ENCODE data around the gene LMBR1L. TPM values are rescaled to one million over a fixed set of nuclear protein-coding genes. Genes with fewer than 3 reads are reported as not detected.

Gene LMBR1L
- total RNA-seq, 2 experiments from 2014 or later = 35.8 to 37.8 TPM

DNA sequence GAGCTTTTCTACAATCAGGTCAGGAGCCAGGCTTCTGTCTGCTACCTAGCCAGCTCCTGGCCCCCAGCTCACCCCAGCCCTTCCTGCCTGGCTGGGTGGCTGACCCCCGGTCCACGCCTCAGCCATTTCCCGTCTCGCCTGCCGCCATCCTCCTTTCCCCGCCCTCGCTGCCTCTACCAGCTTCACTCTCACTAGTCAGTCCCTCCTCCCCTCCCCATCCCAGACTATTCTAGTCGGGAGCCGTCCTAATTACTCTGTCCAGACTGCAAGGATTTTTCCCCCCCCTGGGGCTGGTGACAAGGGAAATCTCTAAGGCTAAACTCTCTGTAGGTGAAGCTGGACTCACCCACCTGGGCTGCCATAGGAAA is 16.9 kb downstream of the LMBR1L start:
- ChIA-PET POLR2A (interaction anchor here (0.7 to 4.8 kb wide), 3 partner anchors 17 to 170 kb away, joined by 3 to 36 read pairs (median 9); partner anchors contain the start of genes LMBR1L and TUBA1B), CTCF (interaction anchor here (0.7 to 12.1 kb wide), 13 partner anchors 9 to 249 kb away, joined by 3 to 242 read pairs (median 5); partner anchors contain the start of genes KMT2D, RHEBL1 and TUBA1B)
- Mint-ChIP-seq H3K4me3 (peak overlapping the region; percentile 25), H3K4me1 (ENCODE audit: low read depth) (peaks cover 49% of the 10 kb centered on the region), H3K36me3 (ENCODE audit: low read depth) (peaks cover 12% of the 10 kb centered on the region), H3K9me3 (ENCODE audit: insufficient read depth) (no peaks in the 10 kb centered on the region), H3K27me3 (ENCODE audit: low read depth) (peaks cover 54% of the 10 kb centered on the region), H3K27ac (no peak overlapping the region)
- DNase-seq (no peak), ATAC-seq (no peak)

DNA sequence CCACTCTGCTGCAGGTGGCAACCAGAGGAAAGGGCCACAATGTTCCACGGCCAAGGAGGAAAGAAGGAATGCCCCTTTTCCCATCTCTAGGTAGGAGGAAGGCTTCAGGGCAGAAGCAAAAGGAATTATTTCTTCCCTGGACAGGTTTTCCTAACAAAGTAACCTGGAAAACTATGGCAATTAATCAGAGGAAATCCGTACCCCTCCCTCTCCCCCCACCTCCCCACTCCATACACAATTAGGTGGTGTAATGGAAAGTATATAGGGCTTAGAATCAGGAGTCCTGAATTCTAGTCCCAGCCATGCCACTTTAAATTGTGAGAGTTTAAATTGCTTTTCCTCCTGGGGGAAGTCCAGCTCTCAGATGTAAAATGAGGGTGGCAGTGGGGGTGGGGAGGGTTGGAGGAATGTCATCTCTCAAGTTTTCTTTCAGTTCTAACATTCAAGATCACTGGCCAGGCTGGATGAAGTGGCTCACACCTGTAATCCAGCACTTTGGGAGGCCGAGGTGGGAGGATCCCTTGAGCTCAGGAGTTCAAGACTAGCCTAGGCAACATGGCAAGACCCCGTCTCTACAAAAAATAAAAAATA is 17.7 kb downstream of the LMBR1L start:
- H3K9me3 Mint-ChIP-seq (ENCODE audit: insufficient read depth) = no peaks in the 10 kb centered on the region
- ATAC-seq (no peak), DNase-seq (no peak)
- H3K27ac Mint-ChIP-seq = no peak overlapping the region
- H3K4me3 Mint-ChIP-seq = no peak overlapping the region
- ChIA-PET CTCF (interaction anchor here (0.5 to 12.1 kb wide), 17 partner anchors 8 to 114 kb away, joined by 3 to 242 read pairs (median 6); partner anchors contain the start of genes RHEBL1 and TUBA1B), POLR2A (interaction anchor here (1.3 to 4.8 kb wide), 2 partner anchors 34 to 38 kb away, joined by 4 to 36 read pairs; partner anchors contain the start of gene TUBA1B)
- H3K4me1 Mint-ChIP-seq (ENCODE audit: low read depth) = peaks cover 58% of the 10 kb centered on the region
- peaks cover 10% of the 10 kb centered on the region for H3K36me3 Mint-ChIP-seq (ENCODE audit: low read depth)
- H3K27me3 Mint-ChIP-seq (ENCODE audit: low read depth) = peaks cover 59% of the 10 kb centered on the region

DNA sequence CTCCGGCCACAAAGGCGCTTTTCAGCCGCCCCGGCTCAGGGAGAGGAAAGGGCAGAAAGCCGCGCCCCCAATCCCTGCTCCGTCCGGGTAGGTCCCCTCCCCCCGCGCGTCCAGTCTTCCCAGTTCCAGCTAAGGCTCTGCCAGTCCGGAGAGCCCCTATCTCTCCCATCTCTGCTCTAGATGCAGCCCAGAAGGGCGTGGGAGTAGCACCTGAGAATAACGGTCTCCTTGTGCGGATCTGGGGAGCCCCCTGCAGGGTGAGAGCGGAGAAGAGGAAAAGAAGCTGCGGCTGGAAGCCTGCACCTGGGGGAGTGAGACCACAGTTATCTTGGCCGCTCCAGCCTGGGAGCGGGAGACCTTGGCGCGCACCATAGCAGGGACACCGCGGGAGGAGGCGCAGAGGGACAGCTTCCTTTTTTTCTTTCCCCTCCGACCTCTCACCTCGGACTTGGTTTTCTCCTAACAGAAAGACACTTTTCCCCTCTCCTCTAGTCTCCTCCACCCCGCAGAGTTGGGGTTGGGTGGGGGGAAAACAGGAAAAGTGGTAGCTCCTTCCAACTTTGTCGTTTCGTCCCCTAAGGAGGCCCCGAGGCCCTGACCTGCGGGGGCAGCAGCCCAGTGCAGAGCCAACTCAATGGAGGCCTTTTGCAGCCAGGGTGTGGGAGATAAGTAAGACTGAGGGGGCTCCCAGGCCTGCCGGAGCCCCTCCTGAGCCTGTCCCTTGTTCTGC is 18.4 kb downstream of the LMBR1L start:
- Mint-ChIP-seq H3K36me3 (ENCODE audit: low read depth) (peaks cover 10% of the 10 kb centered on the region), H3K27me3 (ENCODE audit: low read depth) (peaks cover 59% of the 10 kb centered on the region), H3K4me1 (ENCODE audit: low read depth) (peaks cover 64% of the 10 kb centered on the region), H3K9me3 (ENCODE audit: insufficient read depth) (no peaks in the 10 kb centered on the region), H3K4me3 (peak overlapping the region; percentile 46), H3K27ac (no peak overlapping the region)
- peak; percentile 65 for DNase-seq
- peak; percentile 45 for ATAC-seq
- POLR2A ChIA-PET = interaction anchor here (0.6 to 4.8 kb wide), 7 partner anchors 10 to 39 kb away, joined by 3 to 36 read pairs (median 5); partner anchors contain the start of genes RHEBL1 and TUBA1B
- CTCF ChIA-PET = interaction anchor here (0.5 to 12.1 kb wide), 15 partner anchors 9 to 114 kb away, joined by 3 to 242 read pairs (median 7); partner anchors contain the start of genes RHEBL1 and TUBA1B

DNA sequence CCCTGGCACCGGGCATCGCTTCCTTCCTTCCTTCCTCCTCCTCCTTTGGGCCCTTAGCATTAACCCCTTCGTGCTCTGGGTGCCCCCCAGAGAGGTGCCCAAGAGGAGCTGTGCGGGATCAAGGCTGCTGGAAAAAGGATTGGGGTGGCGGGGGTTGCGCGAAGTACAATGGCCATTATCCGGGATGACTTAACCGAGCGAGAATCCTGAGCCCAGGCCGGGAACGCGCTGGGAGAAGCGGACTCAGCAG is 18.9 kb downstream of the LMBR1L start:
- H3K4me3 Mint-ChIP-seq = peak overlapping the region; percentile 46
- no peaks in the 10 kb centered on the region for H3K9me3 Mint-ChIP-seq (ENCODE audit: insufficient read depth)
- CTCF ChIA-PET = interaction anchor here (1.0 to 12.1 kb wide), 14 partner anchors 9 to 94 kb away, joined by 3 to 242 read pairs (median 8); partner anchors contain the start of genes RHEBL1 and TUBA1B
- H3K4me1 Mint-ChIP-seq (ENCODE audit: low read depth) = peaks cover 69% of the 10 kb centered on the region
- peaks cover 59% of the 10 kb centered on the region for H3K27me3 Mint-ChIP-seq (ENCODE audit: low read depth)
- H3K27ac Mint-ChIP-seq = no peak overlapping the region
- ATAC-seq (no peak), DNase-seq (no peak)
- H3K36me3 Mint-ChIP-seq (ENCODE audit: low read depth) = peaks cover 10% of the 10 kb centered on the region
- POLR2A ChIA-PET = interaction anchor here (1.0 to 4.8 kb wide), 6 partner anchors 11 to 39 kb away, joined by 3 to 36 read pairs (median 4); partner anchors contain the start of genes RHEBL1 and TUBA1B

DNA sequence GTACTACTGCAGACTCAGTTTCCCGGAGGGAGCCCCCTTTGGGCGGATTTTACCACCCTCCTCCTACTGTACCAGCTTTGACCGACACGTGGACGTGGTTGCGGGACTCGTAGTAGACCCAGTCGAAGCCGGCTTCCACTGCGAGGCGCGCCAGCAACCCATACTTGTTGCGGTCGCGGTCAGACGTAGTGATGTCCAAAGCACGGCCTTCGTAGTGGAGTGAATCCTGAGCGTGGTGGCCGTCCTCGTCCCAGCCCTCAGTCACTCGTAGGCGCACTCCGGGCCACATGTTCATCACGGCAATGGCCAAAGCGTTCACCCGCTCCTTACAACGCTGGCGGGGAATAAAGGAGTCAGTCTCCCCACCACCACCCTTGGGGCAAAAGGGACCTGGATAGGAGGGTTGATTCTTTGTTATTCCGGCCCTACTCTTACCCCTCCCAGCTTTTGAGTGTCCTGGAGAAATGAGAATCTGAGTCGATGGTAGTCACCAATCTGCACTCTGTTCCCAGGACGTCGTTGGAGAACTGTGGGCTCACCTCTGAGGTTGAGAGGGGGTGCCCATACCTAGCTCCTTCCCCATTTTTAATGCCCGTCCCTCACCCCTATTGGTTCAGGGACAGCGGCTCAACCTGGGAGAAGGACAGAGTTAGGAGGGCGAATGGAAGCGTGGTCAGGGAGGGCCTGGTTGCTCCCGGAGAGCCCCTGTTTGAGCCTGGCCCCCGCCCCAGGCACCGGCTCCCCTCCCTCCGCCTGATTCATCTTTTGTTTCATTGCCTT is 19.4 kb downstream of the LMBR1L start:
- CTCF ChIA-PET = interaction anchor here (1.2 to 12.1 kb wide), 13 partner anchors 10 to 94 kb away, joined by 3 to 242 read pairs (median 8); partner anchors contain the start of genes RHEBL1 and TUBA1B
- POLR2A ChIA-PET = interaction anchor here (1.0 to 4.8 kb wide), 5 partner anchors 11 to 40 kb away, joined by 3 to 36 read pairs (median 5); partner anchors contain the start of genes RHEBL1 and TUBA1B
- Mint-ChIP-seq H3K27me3 (ENCODE audit: low read depth) (peaks cover 59% of the 10 kb centered on the region), H3K27ac (peak overlapping the region; percentile 34), H3K9me3 (ENCODE audit: insufficient read depth) (no peaks in the 10 kb centered on the region), H3K36me3 (ENCODE audit: low read depth) (peaks cover 7% of the 10 kb centered on the region), H3K4me1 (ENCODE audit: low read depth) (peaks cover 74% of the 10 kb centered on the region), H3K4me3 (peak overlapping the region; percentile 67)
- DNase-seq (no peak), ATAC-seq (no peak)

DNA sequence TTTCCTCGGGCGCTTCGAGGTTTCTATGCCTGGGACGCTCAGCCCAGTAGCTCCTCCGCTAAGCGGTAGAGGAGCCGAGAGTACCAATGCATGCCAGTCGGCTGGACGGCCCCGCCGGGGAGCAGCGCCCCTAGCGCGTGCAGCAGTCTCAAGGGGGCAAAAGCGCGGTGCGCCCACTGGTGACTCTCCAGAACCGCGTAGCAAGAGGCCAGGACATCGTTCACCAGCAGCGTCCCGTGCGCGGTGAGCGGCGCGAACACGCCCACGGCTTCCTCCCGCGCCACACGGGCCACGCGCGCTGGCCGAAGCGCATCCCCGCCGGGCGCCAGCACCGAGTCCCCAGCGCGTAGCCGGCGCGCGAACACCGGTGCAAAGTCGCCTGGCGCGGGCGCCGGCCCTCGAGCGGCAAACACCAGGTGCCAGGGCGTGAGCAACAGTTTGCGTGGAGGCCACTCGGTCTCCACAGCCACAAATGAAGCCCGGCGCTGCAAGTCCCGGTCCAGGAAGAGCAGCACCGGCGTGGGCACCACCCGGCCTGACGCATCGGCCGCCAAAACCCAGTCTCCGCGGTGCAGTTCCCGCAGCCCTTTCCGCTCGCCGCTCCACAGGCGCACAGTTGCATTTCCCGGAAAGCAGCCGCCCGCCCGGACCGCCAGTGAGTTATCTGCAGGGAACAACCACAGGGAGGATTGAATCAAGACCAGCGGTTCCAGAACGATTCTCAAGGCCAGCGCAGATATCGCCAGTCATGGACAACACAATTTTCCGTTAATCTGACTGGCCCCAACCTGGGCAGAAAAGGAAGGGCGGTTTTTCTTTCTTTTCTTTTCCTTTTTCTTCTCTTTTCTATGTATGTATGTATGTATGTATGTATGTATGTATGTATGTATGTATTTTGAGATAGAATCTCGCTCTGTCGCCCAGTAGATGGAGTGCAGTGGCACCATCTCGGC is 20.6 kb downstream of the LMBR1L start:
- DNase-seq (peak; percentile 53), ATAC-seq (peak; percentile 50)
- peaks cover 3% of the 10 kb centered on the region for H3K36me3 Mint-ChIP-seq (ENCODE audit: low read depth)
- no peaks in the 10 kb centered on the region for H3K9me3 Mint-ChIP-seq (ENCODE audit: insufficient read depth)
- H3K27ac Mint-ChIP-seq = peak overlapping the region; percentile 52
- H3K4me1 Mint-ChIP-seq (ENCODE audit: low read depth) = peaks cover 75% of the 10 kb centered on the region
- POLR2A ChIA-PET = interaction anchor here (0.6 to 5.9 kb wide), 3 partner anchors 9 to 176 kb away, joined by 3 to 45 read pairs (median 6); partner anchors contain the start of gene TUBA1B
- peak overlapping the region; percentile 68 for H3K4me3 Mint-ChIP-seq
- H3K27me3 Mint-ChIP-seq (ENCODE audit: low read depth) = peaks cover 56% of the 10 kb centered on the region
- CTCF ChIA-PET = interaction anchor here (1.5 to 8.0 kb wide), 13 partner anchors 11 to 145 kb away, joined by 5 to 179 read pairs (median 27); partner anchors contain the start of genes LMBR1L, RHEBL1, TUBA1A and TUBA1B

DNA sequence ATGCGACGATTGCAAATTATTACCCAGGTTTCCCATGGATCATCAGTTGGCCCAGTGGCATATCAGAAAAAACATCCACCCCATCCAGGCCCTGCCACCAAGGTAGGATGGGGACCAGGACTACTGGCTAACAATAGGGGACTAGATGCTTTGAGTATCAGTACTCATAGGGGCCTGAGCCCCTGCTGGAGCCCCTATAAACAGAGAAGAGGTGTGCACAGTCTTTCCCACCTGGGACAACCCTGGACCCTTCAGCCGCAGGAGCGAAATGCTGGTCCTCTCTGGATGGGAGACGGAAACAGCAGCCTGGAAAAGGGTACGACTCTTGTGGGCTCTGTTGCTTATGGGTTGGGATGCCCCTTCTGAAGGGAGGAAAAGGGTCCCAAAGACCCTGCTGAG is 21.7 kb downstream of the LMBR1L start:
- Mint-ChIP-seq H3K36me3 (ENCODE audit: low read depth) (no peaks in the 10 kb centered on the region), H3K4me3 (no peak overlapping the region), H3K4me1 (ENCODE audit: low read depth) (peaks cover 70% of the 10 kb centered on the region), H3K9me3 (ENCODE audit: insufficient read depth) (peaks cover 4% of the 10 kb centered on the region), H3K27ac (no peak overlapping the region), H3K27me3 (ENCODE audit: low read depth) (peaks cover 46% of the 10 kb centered on the region)
- POLR2A ChIA-PET = interaction anchor here (0.9 to 5.9 kb wide), 3 partner anchors 10 to 42 kb away, joined by 5 to 45 read pairs (median 6); partner anchors contain the start of genes RHEBL1 and TUBA1B
- ATAC-seq (no peak), DNase-seq (no peak)
- CTCF ChIA-PET = interaction anchor here (0.8 to 8.0 kb wide), 40 partner anchors 10 to 492 kb away, joined by 3 to 179 read pairs (median 6); partner anchors contain the start of genes ARF3, DDX23, KMT2D and LMBR1L

DNA sequence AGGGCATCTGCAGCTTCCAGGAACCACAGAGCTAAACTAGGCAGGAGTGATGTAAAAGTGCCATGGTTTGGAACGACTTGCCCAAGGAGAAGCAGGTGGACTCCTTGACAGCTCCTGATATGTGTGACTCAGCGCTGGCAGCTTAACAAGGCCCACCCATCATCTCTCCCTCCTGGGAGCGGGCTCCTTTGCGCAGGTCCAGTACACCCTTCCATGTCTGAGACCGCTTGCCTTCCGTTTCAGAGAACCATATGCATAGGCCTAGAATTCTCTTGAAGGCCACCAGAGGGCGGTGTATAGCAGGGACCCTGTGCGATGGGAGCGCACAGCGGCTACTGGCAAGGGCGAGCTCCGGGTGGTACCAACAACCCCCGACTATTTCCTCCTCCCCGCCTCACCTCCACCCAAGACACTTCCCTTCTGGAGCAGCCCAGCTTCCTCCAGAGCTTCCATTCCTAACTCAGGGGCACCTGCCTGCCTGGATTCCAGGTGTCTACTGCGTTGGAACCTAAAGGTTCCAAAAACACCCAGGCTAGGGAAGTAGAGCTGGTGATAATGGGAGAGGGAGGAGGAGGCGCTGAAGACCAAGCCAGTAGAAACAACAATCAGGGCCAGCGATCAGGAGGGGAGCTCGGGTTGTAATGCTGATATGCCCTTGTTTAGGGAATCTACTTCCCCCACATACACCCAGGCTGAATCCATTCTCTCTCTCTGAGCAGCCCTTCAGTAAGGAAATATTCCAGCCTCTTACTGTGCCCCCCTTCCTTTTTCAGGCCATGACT is 22.3 kb downstream of the LMBR1L start:
- ATAC-seq = peak; percentile 87
- peaks cover 4% of the 10 kb centered on the region for H3K9me3 Mint-ChIP-seq (ENCODE audit: insufficient read depth)
- H3K27me3 Mint-ChIP-seq (ENCODE audit: low read depth) = peaks cover 41% of the 10 kb centered on the region
- H3K4me3 Mint-ChIP-seq = no peak overlapping the region
- H3K27ac Mint-ChIP-seq = peak overlapping the region; percentile 31
- ChIA-PET POLR2A (interaction anchor here (0.6 to 5.9 kb wide), 5 partner anchors 10 to 177 kb away, joined by 3 to 45 read pairs (median 5); partner anchors contain the start of genes RHEBL1 and TUBA1B), CTCF (interaction anchor here (0.6 to 8.0 kb wide), 47 partner anchors 9 to 492 kb away, joined by 3 to 179 read pairs (median 5); partner anchors contain the start of genes ARF3, DDX23, KMT2D and LMBR1L)
- DNase-seq = peak; percentile 86
- peaks cover 64% of the 10 kb centered on the region for H3K4me1 Mint-ChIP-seq (ENCODE audit: low read depth)
- H3K36me3 Mint-ChIP-seq (ENCODE audit: low read depth) = no peaks in the 10 kb centered on the region

DNA sequence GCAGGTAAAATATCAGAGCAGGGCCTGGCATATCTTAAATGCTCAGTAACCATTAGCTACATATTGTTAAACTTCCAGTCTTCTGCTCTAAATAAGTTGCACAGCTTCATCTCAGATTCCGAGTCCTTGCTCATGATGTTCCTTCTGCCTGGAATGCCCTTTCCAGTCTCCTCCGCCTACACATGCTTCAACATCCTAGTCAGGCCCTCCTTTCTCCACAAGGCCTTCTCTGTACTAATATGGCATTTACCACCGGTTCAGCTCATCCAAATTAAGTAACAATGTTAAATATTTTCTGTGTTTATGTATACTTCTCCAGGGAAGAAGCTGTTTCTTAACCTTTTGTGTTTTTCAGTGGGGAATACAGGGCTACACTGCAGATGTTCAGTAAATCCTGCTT is 24.5 kb downstream of the LMBR1L start:
- CTCF ChIA-PET = interaction anchor here (0.7 to 8.0 kb wide), 13 partner anchors 13 to 149 kb away, joined by 3 to 179 read pairs (median 6); partner anchors contain the start of genes LMBR1L, RHEBL1, TUBA1B and WNT1
- Mint-ChIP-seq H3K9me3 (ENCODE audit: insufficient read depth) (peaks cover 4% of the 10 kb centered on the region), H3K27ac (no peak overlapping the region), H3K36me3 (ENCODE audit: low read depth) (no peaks in the 10 kb centered on the region), H3K4me1 (ENCODE audit: low read depth) (peaks cover 48% of the 10 kb centered on the region), H3K27me3 (ENCODE audit: low read depth) (peaks cover 21% of the 10 kb centered on the region), H3K4me3 (no peak overlapping the region)
- POLR2A ChIA-PET = interaction anchor here (0.8 to 5.9 kb wide), 3 partner anchors 16 to 45 kb away, joined by 3 to 45 read pairs (median 4); partner anchors contain the start of genes RHEBL1 and TUBA1B
- ATAC-seq = no peak
- no peak for DNase-seq

Measured in activated CD8-positive, alpha-beta T cell treated with anti-CD3 and anti-CD28 coated beads, Interleukin-2, amount 10 ng/mL, durations not matched to agents 7 days and 5 days (primary cell).